GM23248 (cell line): ENCODE results near the gene KRTAP2-3. TPM values are rescaled to one million over a fixed set of nuclear protein-coding genes. Genes with fewer than 3 reads are reported as not detected.
A peak's percentile ranks its signal among the peaks of the same experiment; 100 is the strongest.
"Not testable (repeated sequence)": the region's sequence is repeated elsewhere in the genome, so short reads cannot be mapped to it uniquely, and the experiment has no call there.

ENCODE experiments used
- DNase-seq: peaks from one replicate; pipeline ENCODE4 v3.0.0-alpha.2; 2015
- H2AFZ ChIP-seq: fragments of 200-600 bp; sonication (generic); 2 replicates; pipeline ENCODE4 v1.6.1; 2016; ENCODE audit warnings: antibody characterized with exemption
- H3F3A ChIP-seq: fragments of 200-600 bp; sonication (generic); 2 replicates; pipeline ENCODE4 v1.6.1; 2016; ENCODE audit warnings: mild to moderate bottlenecking, antibody characterized with exemption, mixed run types; ENCODE audit not compliant: insufficient read depth
- H3K27ac ChIP-seq: fragments of 200-600 bp; sonication (generic); 2 replicates; pipeline ENCODE4 v1.5.1; 2016; ENCODE audit warnings: mild to moderate bottlenecking
- H3K27me3 ChIP-seq: fragments of 200-600 bp; sonication (generic); replicated peaks from 2 replicates; pipeline ENCODE4 v1.6.1; 2016; ENCODE audit warnings: mild to moderate bottlenecking; ENCODE audit not compliant: insufficient read depth
- H3K36me3 ChIP-seq: fragments of 200-600 bp; sonication (generic); 2 replicates; pipeline ENCODE4 v1.6.1; 2016; ENCODE audit warnings: low read depth, mild to moderate bottlenecking
- H3K4me1 ChIP-seq: fragments of 200-600 bp; sonication (generic); 2 replicates; pipeline ENCODE4 v1.6.1; 2016; ENCODE audit warnings: mild to moderate bottlenecking; ENCODE audit not compliant: insufficient read depth
- H3K4me2 ChIP-seq: fragments of 200-600 bp; sonication (generic); one replicate; pipeline ENCODE4 v1.6.1; 2016; ENCODE audit warnings: mild to moderate bottlenecking; ENCODE audit not compliant: unreplicated experiment
- H3K4me3 ChIP-seq: fragments of 200-600 bp; sonication (generic); 2 replicates; pipeline ENCODE4 v1.5.1; 2016; ENCODE audit warnings: mild to moderate bottlenecking
- H3K79me2 ChIP-seq: fragments of 200-600 bp; sonication (generic); 2 replicates; pipeline ENCODE4 v1.6.1; 2016; ENCODE audit warnings: mild to moderate bottlenecking; ENCODE audit not compliant: insufficient read depth
- H3K9ac ChIP-seq: fragments of 200-600 bp; sonication (generic); 2 replicates; pipeline ENCODE4 v1.6.1; 2016; ENCODE audit warnings: mild to moderate bottlenecking
- H3K9me2 ChIP-seq: fragments of 200-600 bp; sonication (generic); 2 replicates; pipeline ENCODE4 v1.6.1; 2016; ENCODE audit warnings: mixed run types, mild to moderate bottlenecking, moderate library complexity; ENCODE audit not compliant: insufficient read depth
- H3K9me3 ChIP-seq: fragments of 200-600 bp; sonication (generic); one replicate; pipeline ENCODE4 v1.6.1; 2017; ENCODE audit warnings: low read depth
- H4K20me1 ChIP-seq: fragments of 200-600 bp; sonication (generic); 2 replicates; pipeline ENCODE4 v1.6.0; 2016; ENCODE audit not compliant: insufficient read depth
- EZH2 ChIP-seq: fragments of 200-600 bp; sonication (generic); IDR thresholded peaks from 2 replicates; pipeline ENCODE4 v1.6.1; 2018; ENCODE audit warnings: antibody characterized with exemption, mild to moderate bottlenecking; ENCODE audit not compliant: insufficient read depth, poor library complexity, severe bottlenecking
- EZH2phosphoT487 ChIP-seq: fragments of 200-600 bp; sonication (generic); IDR thresholded peaks from 2 replicates; pipeline ENCODE4 v1.6.1; 2018; ENCODE audit warnings: antibody characterized with exemption, moderate library complexity, mild to moderate bottlenecking, low read depth; ENCODE audit not compliant: insufficient read depth
- WGBS, 2 experiments: methylation state at CpG; one replicate each; pipeline ENCODE4 v1.1.6; 2015 to 2017; ENCODE audit warnings: low lambda C conversion rate in 2 of 2, low coverage in 1 of 2; ENCODE audit errors: missing lambda C conversion rate in 2 of 2; 5-methylcytosine and 5-hydroxymethylcytosine counted together
- in situ Hi-C: fragments of 300-500 bp; cut with MboI; formaldehyde crosslinking; loops from 2 replicates; pipeline ENCODE4 v1.15.0; 2020
- polyA plus RNA-seq: library from polyadenylated mRNA; unstranded; fragments of >200 nt; fragmentation: Nextera tagmentation; extraction: Ambion mirVana; gene quantifications from 2 replicates; pipeline ENCODE4 v1.2.1, GENCODE V29; 2016
- total RNA-seq: library from RNA; depleted of rRNA; stranded (reverse); fragments of >200 nt; shearing (Covaris generic); gene quantifications from 2 replicates; pipeline ENCODE4 v1.2.3, GENCODE V29; 2014

Gene KRTAP2-3
- total and polyA plus RNA-seq, 2 experiments from 2014 or later, result 13.4 to 55.2 TPM

GRCh38 chr17:41052566-41052965, 7.3 kb downstream of the KRTAP2-3 start:
- H3K27ac ChIP-seq, result peak overlapping the region; percentile 22

GRCh38 chr17:41049110-41049509, 10.8 kb downstream of the KRTAP2-3 start:
- Histone ChIP-seq H3K4me2 (peak overlapping the region; percentile 61), H3K4me3 (no peak overlapping the region), H3K9me2 (no peaks in the 10 kb centered on the region), H3K4me1 (peaks cover 28% of the 10 kb centered on the region), H3K9me3 (no peaks in the 10 kb centered on the region), H3K36me3 (peaks cover 6% of the 10 kb centered on the region; the same call in 1 of the 2 replicates), H3K27ac (peak overlapping the region; percentile 84), H3F3A (peaks cover 39% of the 10 kb centered on the region), H3K27me3 (no peaks in the 10 kb centered on the region), H2AFZ (0 out of 2 replicates have a peak overlapping the region, but pooled peaks have one; percentile 6), H3K79me2 (no peaks in the 10 kb centered on the region), H4K20me1 (no peaks in the 10 kb centered on the region), H3K9ac (peak overlapping the region; percentile 39)
- WGBS, 2 experiments, result 4 to 9% methylated on average over 2 of the region's 2 CpGs
- 0 out of 2 replicates have a peak, but pooled peaks have one; percentile 57 for TF ChIP-seq EZH2phosphoT487
- TF ChIP-seq EZH2, result no peak
- in situ Hi-C loops, result no loop called here
- peak; percentile 86 for DNase-seq

More at GRCh38 chr17:41052566-41052965, 7.3 kb downstream of the KRTAP2-3 start:
- H3K4me3 ChIP-seq, result no peak overlapping the region
- H3K27me3 ChIP-seq, result no peaks in the 10 kb centered on the region
- H3K36me3 ChIP-seq, result peaks cover 6% of the 10 kb centered on the region; the same call in 1 of the 2 replicates
- no peaks in the 10 kb centered on the region for H4K20me1 ChIP-seq
- no peaks in the 10 kb centered on the region for H3K79me2 ChIP-seq
- H3K9me3 ChIP-seq, result no peaks in the 10 kb centered on the region
- in situ Hi-C loops, result no loop called here
- H3K4me1 ChIP-seq, result peaks cover 28% of the 10 kb centered on the region
- H3F3A ChIP-seq, result peaks cover 37% of the 10 kb centered on the region
- no peak overlapping the region for H3K9ac ChIP-seq
- peak overlapping the region; percentile 31; the same call in 1 of the 2 replicates for H2AFZ ChIP-seq
- no peaks in the 10 kb centered on the region for H3K9me2 ChIP-seq
- H3K4me2 ChIP-seq, result no peak overlapping the region
- DNase-seq, result peak; percentile 42
- no peak for TF ChIP-seq EZH2phosphoT487
- TF ChIP-seq EZH2, result no peak

GRCh38 chr17:41048441-41048840, 11.5 kb downstream of the KRTAP2-3 start:
- Histone ChIP-seq H3K79me2 (no peaks in the 10 kb centered on the region), H3K9me2 (no peaks in the 10 kb centered on the region), H3K36me3 (peaks cover 3% of the 10 kb centered on the region; the same call in 1 of the 2 replicates), H2AFZ (peak overlapping the region; percentile 6; the same call in 1 of the 2 replicates), H3K27ac (peak overlapping the region; percentile 84), H3K27me3 (no peaks in the 10 kb centered on the region), H4K20me1 (no peaks in the 10 kb centered on the region), H3K9me3 (no peaks in the 10 kb centered on the region), H3K4me3 (no peak overlapping the region), H3K4me2 (peak overlapping the region; percentile 61), H3F3A (peaks cover 35% of the 10 kb centered on the region), H3K9ac (peak overlapping the region; percentile 39), H3K4me1 (peaks cover 28% of the 10 kb centered on the region)
- 36 to 46% methylated on average over 7 of the region's 7 CpGs for WGBS, 2 experiments
- in situ Hi-C loops, result no loop called here
- no peak for TF ChIP-seq EZH2
- no peak for TF ChIP-seq EZH2phosphoT487
- peak; percentile 76 for DNase-seq

- 88 to 92% methylated on average over 8 to 10 of the region's 33 CpGs for WGBS, 2 experiments
- H3K9me3 ChIP-seq, H3K79me2 ChIP-seq, H4K20me1 ChIP-seq, DNase-seq, H3K9ac ChIP-seq, in situ Hi-C loops, H2AFZ ChIP-seq, H3K4me3 ChIP-seq, H3K36me3 ChIP-seq, H3K9me2 ChIP-seq, H3K27me3 ChIP-seq: not testable (repeated sequence)
- Histone ChIP-seq H3K4me2 (peak within 1 kb of the TSS; percentile 61), H3K27ac (peak within 1 kb of the TSS; percentile 84), H3K4me1 (peaks cover 20% of the 10 kb centered on the region), H3F3A (peaks cover 23% of the 10 kb centered on the region)
These were observed 13.0 kb downstream of the KRTAP2-3 start, which contains the start of gene KRTAP2-1 for GRCh38 chr17:41046735-41047465. KRTAP2-1 (minus strand) TSS chr17:41047316; CDS start chr17:41047267, 49 bp downstream.
